Neural cell (in vitro differentiated cells): ENCODE results near the gene PRKAG3. TPM values are rescaled to one million over a fixed set of nuclear protein-coding genes. Genes with fewer than 3 reads are reported as not detected.

Experiments used
- H2AFZ ChIP-seq: fragments of 200-600, 300-800 bp; sonication (generic), shearing (Covaris generic); 2 replicates; pipeline ENCODE4 v1.6.0; 2014; ENCODE audit warnings: low read depth, mild to moderate bottlenecking, antibody characterized with exemption, low read length, moderate library complexity
- H3F3A ChIP-seq: fragments of 200-600 bp; shearing (Covaris generic); 2 replicates; pipeline ENCODE4 v1.6.1; 2016; ENCODE audit warnings: mild to moderate bottlenecking, moderate library complexity, mixed read lengths, antibody characterized with exemption, low read length; ENCODE audit not compliant: insufficient read depth, poor library complexity, severe bottlenecking
- H3K27ac ChIP-seq: fragments of 200-600, 300-800 bp; sonication (generic), shearing (Covaris generic); 2 replicates; pipeline ENCODE4 v1.5.1; 2014; ENCODE audit warnings: mild to moderate bottlenecking, low read length, moderate library complexity
- H3K27me3 ChIP-seq: fragments of 300-800, 200-600 bp; sonication (generic), shearing (Covaris generic); 2 replicates; pipeline ENCODE4 v1.6.0; 2014; ENCODE audit warnings: mild to moderate bottlenecking, low read depth, low read length, moderate library complexity; ENCODE audit not compliant: insufficient read depth
- H3K36me3 ChIP-seq: fragments of 300-800, 200-600 bp; sonication (generic), shearing (Covaris generic); 2 replicates; pipeline ENCODE4 v1.5.1; 2014; ENCODE audit warnings: mild to moderate bottlenecking, antibody characterized with exemption, low read length, moderate library complexity; ENCODE audit not compliant: insufficient read depth
- H3K4me2 ChIP-seq: fragments of 300-800, 200-600 bp; sonication (generic), shearing (Covaris generic); 2 replicates; pipeline ENCODE4 v1.6.0; 2014; ENCODE audit warnings: mild to moderate bottlenecking, low read length
- H3K4me3 ChIP-seq: fragments of 300-800, 200-600 bp; sonication (generic), shearing (Covaris generic); 2 replicates; pipeline ENCODE4 v1.5.1; 2014; ENCODE audit warnings: mild to moderate bottlenecking, low read length, moderate library complexity
- H3K79me2 ChIP-seq: fragments of 200-600 bp; shearing (Covaris generic); replicated peaks from 2 replicates; pipeline ENCODE4 v1.6.0; 2014; ENCODE audit warnings: mild to moderate bottlenecking, low read length, moderate library complexity; ENCODE audit not compliant: insufficient read depth
- H3K9ac ChIP-seq: fragments of 300-800, 200-600 bp; sonication (generic), shearing (Covaris generic); 2 replicates; pipeline ENCODE4 v1.6.1; 2016; ENCODE audit warnings: mild to moderate bottlenecking, low read length, mixed read lengths
- H3K9me2 ChIP-seq: fragments of 200-600 bp; shearing (Covaris generic); 2 replicates; pipeline ENCODE4 v1.6.1; 2016; ENCODE audit warnings: mild to moderate bottlenecking, low read length, mixed read lengths; ENCODE audit not compliant: insufficient read depth
- H3K9me3 ChIP-seq: fragments of 200-600, 300-800 bp; sonication (generic), shearing (Covaris generic); 2 replicates; pipeline ENCODE4 v1.6.1; 2016; ENCODE audit warnings: mild to moderate bottlenecking, mixed run types, low read length, moderate library complexity, mixed read lengths
- H4K20me1 ChIP-seq: fragments of 200-600 bp; shearing (Covaris generic); 2 replicates; pipeline ENCODE4 v1.6.1; 2016; ENCODE audit warnings: mild to moderate bottlenecking, mixed run types; ENCODE audit not compliant: insufficient read depth
- EP300 ChIP-seq: fragments of 450-650 bp; conservative IDR thresholded peaks from 2 replicates; pipeline ENCODE4 v1.6.1; 2014; ENCODE audit warnings: antibody characterized with exemption, mild to moderate bottlenecking, moderate library complexity; ENCODE audit not compliant: poor library complexity, severe bottlenecking
- EZH2 ChIP-seq: fragments of 200-600, 300-800 bp; shearing (Covaris generic), sonication (generic); IDR thresholded peaks from 2 replicates; pipeline ENCODE4 v1.6.1; 2014; ENCODE audit warnings: antibody characterized with exemption, low read length, borderline replicate concordance, mild to moderate bottlenecking; ENCODE audit not compliant: insufficient read depth, poor library complexity, severe bottlenecking
- MXI1 ChIP-seq: fragments of 450-650 bp; conservative IDR thresholded peaks from 2 replicates; pipeline ENCODE4 v1.6.1; 2014; ENCODE audit warnings: antibody characterized with exemption, mild to moderate bottlenecking; ENCODE audit not compliant: poor library complexity, severe bottlenecking
- POLR2AphosphoS5 ChIP-seq: IDR thresholded peaks from 2 replicates; pipeline ENCODE4 v1.6.1; 2012
- RAD21 ChIP-seq: fragments of 450-650 bp; conservative IDR thresholded peaks from 2 replicates; pipeline ENCODE4 v1.6.1; 2014; ENCODE audit warnings: antibody characterized with exemption, mild to moderate bottlenecking, moderate library complexity
- REST ChIP-seq: IDR thresholded peaks from 2 replicates; pipeline ENCODE4 v1.6.1; 2012; ENCODE audit warnings: borderline replicate concordance
- SMC3 ChIP-seq: fragments of 450-650 bp; conservative IDR thresholded peaks from 2 replicates; pipeline ENCODE4 v1.6.1; 2014; ENCODE audit warnings: antibody characterized with exemption, mild to moderate bottlenecking, moderate library complexity; ENCODE audit not compliant: poor library complexity
- TAF1 ChIP-seq: IDR thresholded peaks from 2 replicates; pipeline ENCODE4 v1.6.1; 2012; ENCODE audit warnings: low read depth
- polyA plus RNA-seq: library from polyadenylated mRNA; depleted of rRNA; stranded (reverse); fragments of >200 nt; gene quantifications from 2 replicates; pipeline ENCODE4 v1.2.3, GENCODE V29; 2014
- TF ChIP-seq, protein P1 (sequence below): fragments of 450-650 bp; IDR thresholded peaks from 2 replicates; pipeline ENCODE4 v1.5.1; 2014; ENCODE audit warnings: antibody characterized with exemption, mild to moderate bottlenecking, moderate library complexity; ENCODE audit not compliant: poor library complexity, severe bottlenecking

PRKAG3 gene
- polyA plus RNA-seq, 1 donor from 2014 or later: not detected

DNA sequence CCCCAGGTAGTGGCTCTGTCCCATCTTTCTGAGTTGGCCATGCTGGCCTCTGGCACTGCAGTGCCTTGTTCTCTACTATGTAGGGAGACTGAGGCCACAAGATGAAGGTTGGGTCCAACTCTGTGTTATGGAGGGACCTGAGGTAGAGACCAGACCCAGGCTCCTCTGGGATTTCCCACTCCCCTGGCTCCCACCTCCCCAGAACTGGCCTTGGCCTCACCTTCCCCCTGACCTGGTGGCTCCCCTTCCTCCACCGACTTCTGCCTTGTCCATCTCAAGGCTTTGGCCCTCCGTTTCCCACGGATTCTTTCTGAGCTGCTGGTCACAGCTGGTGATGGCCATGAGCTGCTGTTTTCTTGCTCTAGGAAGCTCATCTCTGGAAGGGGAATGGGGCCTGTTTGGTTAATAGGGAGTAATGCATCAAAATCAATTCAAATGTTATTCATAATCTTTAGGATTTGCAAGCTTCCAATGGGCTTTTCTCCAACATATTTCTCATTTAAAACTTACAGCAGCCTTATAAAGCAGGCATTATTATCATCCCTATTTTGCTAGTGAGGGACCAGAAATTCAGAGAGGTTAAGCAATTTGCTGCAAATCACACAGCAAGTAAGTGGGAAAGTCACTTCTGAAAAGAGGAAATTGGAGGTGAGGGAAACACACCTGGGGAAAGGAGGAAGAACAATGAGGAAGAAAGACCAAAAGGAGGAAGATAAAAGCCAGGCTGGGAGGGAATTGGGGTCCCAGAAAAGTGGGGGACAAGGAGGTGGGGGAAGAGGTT, 887 bp downstream of the PRKAG3 start:
- Histone ChIP-seq H4K20me1 (no peaks in the 10 kb centered on the region), H3K36me3 (no peaks in the 10 kb centered on the region), H3K4me3 (no peak overlapping the region), H3K4me2 (no peak overlapping the region), H3K9me3 (no peaks in the 10 kb centered on the region), H3K27ac (no peak overlapping the region), H3K79me2 (no peaks in the 10 kb centered on the region), H3K9ac (no peak overlapping the region), H3K9me2 (no peaks in the 10 kb centered on the region), H2AFZ (no peak overlapping the region), H3K27me3 (peaks cover 7% of the 10 kb centered on the region), H3F3A (no peaks in the 10 kb centered on the region)
- no peak for TF ChIP-seq TAF1
- TF ChIP-seq SMC3: no peak
- TF ChIP-seq RAD21: no peak
- TF ChIP-seq, protein P1, sequence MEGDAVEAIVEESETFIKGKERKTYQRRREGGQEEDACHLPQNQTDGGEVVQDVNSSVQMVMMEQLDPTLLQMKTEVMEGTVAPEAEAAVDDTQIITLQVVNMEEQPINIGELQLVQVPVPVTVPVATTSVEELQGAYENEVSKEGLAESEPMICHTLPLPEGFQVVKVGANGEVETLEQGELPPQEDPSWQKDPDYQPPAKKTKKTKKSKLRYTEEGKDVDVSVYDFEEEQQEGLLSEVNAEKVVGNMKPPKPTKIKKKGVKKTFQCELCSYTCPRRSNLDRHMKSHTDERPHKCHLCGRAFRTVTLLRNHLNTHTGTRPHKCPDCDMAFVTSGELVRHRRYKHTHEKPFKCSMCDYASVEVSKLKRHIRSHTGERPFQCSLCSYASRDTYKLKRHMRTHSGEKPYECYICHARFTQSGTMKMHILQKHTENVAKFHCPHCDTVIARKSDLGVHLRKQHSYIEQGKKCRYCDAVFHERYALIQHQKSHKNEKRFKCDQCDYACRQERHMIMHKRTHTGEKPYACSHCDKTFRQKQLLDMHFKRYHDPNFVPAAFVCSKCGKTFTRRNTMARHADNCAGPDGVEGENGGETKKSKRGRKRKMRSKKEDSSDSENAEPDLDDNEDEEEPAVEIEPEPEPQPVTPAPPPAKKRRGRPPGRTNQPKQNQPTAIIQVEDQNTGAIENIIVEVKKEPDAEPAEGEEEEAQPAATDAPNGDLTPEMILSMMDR: no peak
- TF ChIP-seq EP300: no peak
- no peak for TF ChIP-seq MXI1
- TF ChIP-seq EZH2: no peak
- no peak for TF ChIP-seq POLR2AphosphoS5
- TF ChIP-seq REST: no peak

- Histone ChIP-seq H2AFZ (no peak overlapping the region), H3K36me3 (no peaks in the 10 kb centered on the region), H3K79me2 (no peaks in the 10 kb centered on the region)
Measured at GRCh38 chr2:218829868-218830451, 1.6 kb downstream of the PRKAG3 start.

More at GRCh38 chr2:218829868-218830451, 1.6 kb downstream of the PRKAG3 start:
- TF ChIP-seq SMC3: no peak
- no peak for TF ChIP-seq EP300
- TF ChIP-seq TAF1: no peak
- no peak for TF ChIP-seq MXI1
- no peak for TF ChIP-seq RAD21
- TF ChIP-seq, protein P1: no peak
- no peak for TF ChIP-seq EZH2
- no peak for TF ChIP-seq POLR2AphosphoS5
- no peak for TF ChIP-seq REST
- no peak overlapping the region for H3K27ac ChIP-seq
- no peaks in the 10 kb centered on the region for H3K9me3 ChIP-seq
- no peaks in the 10 kb centered on the region for H3K9me2 ChIP-seq
- no peak overlapping the region for H3K9ac ChIP-seq
- peaks cover 7% of the 10 kb centered on the region for H3K27me3 ChIP-seq
- no peaks in the 10 kb centered on the region for H4K20me1 ChIP-seq
- no peak overlapping the region for H3K4me2 ChIP-seq
- no peak overlapping the region for H3K4me3 ChIP-seq
- no peaks in the 10 kb centered on the region for H3F3A ChIP-seq
